Sigmoid colon (tissue), 4 donors: Measurements from ENCODE around the gene TTI1.

Experiments used
- EP300 ChIP-seq, 4 donors: sonication (generic); formaldehyde crosslinking; IDR thresholded peaks; one replicate each; pipeline ENCODE4 v1.6.1; 2017; ENCODE audit warnings: antibody characterized with exemption in 4 of 4
- POLR2A ChIP-seq, 2 donors: fragments of 450-650 bp; IDR thresholded peaks; one replicate each; pipeline ENCODE4 v1.6.1; 2016; ENCODE audit warnings: antibody characterized with exemption in 2 of 2, mild to moderate bottlenecking in 2 of 2, moderate library complexity in 2 of 2
- TF ChIP-seq, protein P1 (sequence below), 4 experiments: fragments of 450-650 bp in 3 of 4; fragments of 200-600 bp in 1 of 4; IDR thresholded peaks; one replicate each; pipeline ENCODE4 v1.5.1; 2016 to 2019; ENCODE audit warnings: antibody characterized with exemption in 4 of 4, mild to moderate bottlenecking in 3 of 4, moderate library complexity in 2 of 4

DNA sequence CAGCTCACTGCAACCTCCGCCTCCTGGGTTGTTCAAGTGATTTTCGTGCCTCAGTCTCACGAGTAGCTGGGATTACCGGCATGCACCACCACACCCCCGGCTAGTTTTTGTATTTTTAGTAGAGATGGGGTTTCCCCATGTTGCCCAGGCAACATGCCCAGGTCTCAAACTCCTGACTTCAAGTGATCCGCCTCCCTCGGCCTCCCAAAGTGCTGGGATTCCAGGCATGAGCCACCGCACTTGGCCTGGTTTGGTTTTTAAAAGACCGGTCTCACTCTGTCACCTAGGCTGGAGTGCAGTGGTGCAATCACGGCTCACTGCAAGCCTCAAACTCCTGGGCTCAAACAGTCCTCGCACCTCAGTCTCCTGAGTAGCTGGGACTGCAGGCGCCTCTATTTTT lies 90.2 kb downstream of the TTI1 start:
- TF ChIP-seq, protein P1, sequence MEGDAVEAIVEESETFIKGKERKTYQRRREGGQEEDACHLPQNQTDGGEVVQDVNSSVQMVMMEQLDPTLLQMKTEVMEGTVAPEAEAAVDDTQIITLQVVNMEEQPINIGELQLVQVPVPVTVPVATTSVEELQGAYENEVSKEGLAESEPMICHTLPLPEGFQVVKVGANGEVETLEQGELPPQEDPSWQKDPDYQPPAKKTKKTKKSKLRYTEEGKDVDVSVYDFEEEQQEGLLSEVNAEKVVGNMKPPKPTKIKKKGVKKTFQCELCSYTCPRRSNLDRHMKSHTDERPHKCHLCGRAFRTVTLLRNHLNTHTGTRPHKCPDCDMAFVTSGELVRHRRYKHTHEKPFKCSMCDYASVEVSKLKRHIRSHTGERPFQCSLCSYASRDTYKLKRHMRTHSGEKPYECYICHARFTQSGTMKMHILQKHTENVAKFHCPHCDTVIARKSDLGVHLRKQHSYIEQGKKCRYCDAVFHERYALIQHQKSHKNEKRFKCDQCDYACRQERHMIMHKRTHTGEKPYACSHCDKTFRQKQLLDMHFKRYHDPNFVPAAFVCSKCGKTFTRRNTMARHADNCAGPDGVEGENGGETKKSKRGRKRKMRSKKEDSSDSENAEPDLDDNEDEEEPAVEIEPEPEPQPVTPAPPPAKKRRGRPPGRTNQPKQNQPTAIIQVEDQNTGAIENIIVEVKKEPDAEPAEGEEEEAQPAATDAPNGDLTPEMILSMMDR (IDR thresholded peaks at IDR 0.05) = no peak
- no peak for TF ChIP-seq EP300 (IDR thresholded peaks at IDR 0.05)
- TF ChIP-seq POLR2A (IDR thresholded peaks at IDR 0.05) = no peak
